ENCODE results near the gene COL2A1.

COL2A1 gene

GRCh38 chr12:47942614-47943225 lies 61.6 kb downstream of the COL2A1 start:
- no peak for DNase-seq

GRCh38 chr12:47941871-47942613 lies 62.2 kb downstream of the COL2A1 start:
- no peak for DNase-seq

GRCh38 chr12:47941475-47941780 lies 62.8 kb downstream of the COL2A1 start:
- DNase-seq = no peak

GRCh38 chr12:47940773-47941474 lies 63.4 kb downstream of the COL2A1 start:
- no peak for DNase-seq

GRCh38 chr12:47939009-47939601 lies 65.2 kb downstream of the COL2A1 start:
- no peak for DNase-seq

GRCh38 chr12:47938594-47938993 lies 65.7 kb downstream of the COL2A1 start:
- DNase-seq = no peak

GRCh38 chr12:47938093-47938492 lies 66.2 kb downstream of the COL2A1 start:
- DNase-seq = peak; percentile 71

GRCh38 chr12:47935184-47935583 lies 69.1 kb downstream of the COL2A1 start:
- peak; percentile 71 for DNase-seq

- no peak for DNase-seq
Measured at GRCh38 chr12:47931187-47931586, 73.1 kb downstream of the COL2A1 start.

- no peak for DNase-seq
Measured at GRCh38 chr12:47930634-47931033, 73.6 kb downstream of the COL2A1 start.

- DNase-seq = no peak
Measured at GRCh38 chr12:47927346-47927745, 76.9 kb downstream of the COL2A1 start.
